ENCODE data around the gene CHRNA10. TPM values are rescaled to one million over a fixed set of nuclear protein-coding genes. Genes with fewer than 3 reads are reported as not detected.

The CHRNA10 gene
- total and polyA plus RNA-seq, 2 of the 13 experiments (the other 11 are each of a cell fraction or from before 2014, with no cell fraction given), result 0.53 to 0.71 TPM

GRCh38 chr11:3658252-3658651 is 12.9 kb downstream of the CHRNA10 start:
- no peak overlapping the region for H3K4me3 ChIP-seq (replicated peaks in 1 of 3; ENCODE audit: insufficient read depth in 1 of 3, low read depth in 2 of 3, low read length in 3 of 3)
- H4K20me1 ChIP-seq (ENCODE audit: insufficient read depth, low read length), result no peaks in the 10 kb centered on the region
- BruUV-seq (replicated peaks), result no TSS peak
- no peak overlapping the region for H3K27ac ChIP-seq (ENCODE audit: extremely low read length, insufficient read depth, low read length)
- no peak overlapping the region for H2AFZ ChIP-seq (ENCODE audit: low read length)
- no peak overlapping the region for H3K4me2 ChIP-seq (ENCODE audit: low read depth, low read length)
- CTCF ChIA-PET (ENCODE audit: low intra/inter-chr PET ratio, low total read pairs), result no interaction called here
- no peaks in the 10 kb centered on the region for H3K9me3 ChIP-seq (ENCODE audit: low read length)
- H3K9ac ChIP-seq (ENCODE audit: insufficient read depth, low read depth, low read length), result no peak overlapping the region
- in situ Hi-C loops (cut with HindIII; ENCODE audit: extremely low pct_ligation_motif_present, low pct_unique_long_range_greater_than_20kb), result no loop called here
- intact Hi-C loops (cut with micrococcal nuclease; ENCODE audit: unreplicated experiment), result no loop called here
- H3K4me1 ChIP-seq (ENCODE audit: insufficient read depth, low read length), result no peaks in the 10 kb centered on the region
- ATAC-seq (no peak), DNase-seq (ENCODE audit: low spot score) (no peak), FAIRE-seq (no peak)
- no peaks in the 10 kb centered on the region for H3K79me2 ChIP-seq (ENCODE audit: insufficient read depth, low read length)
- 66% methylated on average over 8 of the region's 8 CpGs for WGBS (ENCODE audit: low lambda C conversion rate)
- POLR2A ChIA-PET, result no interaction called here
- TF ChIP-seq TOPORS (CRISPR knock-in tag; IDR thresholded peaks at IDR 0.05) (no peak), ZNF235 (CRISPR knock-in tag; IDR thresholded peaks at IDR 0.05; ENCODE audit: borderline replicate concordance) (no peak), HOXA9 (CRISPR knock-in tag; IDR thresholded peaks at IDR 0.05; ENCODE audit: borderline replicate concordance) (no peak), ZNF280B (CRISPR knock-in tag; IDR thresholded peaks at IDR 0.05; ENCODE audit: borderline replicate concordance) (no peak), ZZZ3 (CRISPR knock-in tag; IDR thresholded peaks at IDR 0.05; ENCODE audit: borderline replicate concordance) (no peak), TP53 (CRISPR knock-in tag; conservative IDR thresholded peaks at IDR 0.05) (no peak), PAF1 (CRISPR knock-in tag; IDR thresholded peaks at IDR 0.05) (no peak), NR2C2 (CRISPR knock-in tag; IDR thresholded peaks at IDR 0.05; ENCODE audit: borderline replicate concordance) (no peak), ZXDC (CRISPR knock-in tag; IDR thresholded peaks at IDR 0.05) (no peak), ZNF788 (CRISPR knock-in tag; IDR thresholded peaks at IDR 0.05; ENCODE audit: borderline replicate concordance) (no peak), ATF3 (CRISPR knock-in tag; IDR thresholded peaks at IDR 0.05) (no peak), CEBPZ (IDR thresholded peaks at IDR 0.05; ENCODE audit: low read length) (no peak)
- H3K27me3 ChIP-seq (ENCODE audit: control insufficient read depth in 1 of 2, insufficient read depth in 2 of 2, low read length in 2 of 2), result peaks cover 3 to 37% of the 10 kb centered on the region in 2 experiments; a peak in 4 of 5 replicates
- H3K36me3 ChIP-seq (replicated peaks in 1 of 2; ENCODE audit: control insufficient read depth in 1 of 2, insufficient read depth in 2 of 2, low read length in 2 of 2), result no peaks in the 10 kb centered on the region
